ENCODE data around the gene PHB1.
"Not testable (repeated sequence)": the region's sequence is repeated elsewhere in the genome, so short reads cannot be mapped to it uniquely, and the experiment has no call there.

The PHB1 gene

DNA sequence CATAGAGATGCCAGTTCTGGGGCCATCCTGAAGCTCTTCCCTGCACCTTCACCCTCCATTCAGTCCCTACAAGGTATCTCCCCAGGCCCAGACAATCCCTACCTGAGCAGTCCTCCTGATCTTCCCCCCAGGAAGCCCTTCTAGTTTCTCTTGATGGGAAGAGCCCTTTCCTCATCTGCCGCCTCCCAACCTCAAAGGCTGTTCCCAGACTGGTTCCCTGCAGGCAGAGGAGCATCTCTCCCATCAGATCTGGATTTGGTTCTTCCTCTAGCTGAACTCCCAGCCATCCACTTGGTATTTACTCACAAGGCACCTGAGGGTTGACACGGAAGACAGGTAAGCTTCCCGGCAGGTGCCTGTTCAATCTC, 24.6 kb upstream of the PHB1 start:
- no peak for DNase-seq

GRCh38 chr17:49438436-49439278, 24.0 kb upstream of the PHB1 start:
- DNase-seq: peak in 1 of 2 experiments; percentile 20

DNA sequence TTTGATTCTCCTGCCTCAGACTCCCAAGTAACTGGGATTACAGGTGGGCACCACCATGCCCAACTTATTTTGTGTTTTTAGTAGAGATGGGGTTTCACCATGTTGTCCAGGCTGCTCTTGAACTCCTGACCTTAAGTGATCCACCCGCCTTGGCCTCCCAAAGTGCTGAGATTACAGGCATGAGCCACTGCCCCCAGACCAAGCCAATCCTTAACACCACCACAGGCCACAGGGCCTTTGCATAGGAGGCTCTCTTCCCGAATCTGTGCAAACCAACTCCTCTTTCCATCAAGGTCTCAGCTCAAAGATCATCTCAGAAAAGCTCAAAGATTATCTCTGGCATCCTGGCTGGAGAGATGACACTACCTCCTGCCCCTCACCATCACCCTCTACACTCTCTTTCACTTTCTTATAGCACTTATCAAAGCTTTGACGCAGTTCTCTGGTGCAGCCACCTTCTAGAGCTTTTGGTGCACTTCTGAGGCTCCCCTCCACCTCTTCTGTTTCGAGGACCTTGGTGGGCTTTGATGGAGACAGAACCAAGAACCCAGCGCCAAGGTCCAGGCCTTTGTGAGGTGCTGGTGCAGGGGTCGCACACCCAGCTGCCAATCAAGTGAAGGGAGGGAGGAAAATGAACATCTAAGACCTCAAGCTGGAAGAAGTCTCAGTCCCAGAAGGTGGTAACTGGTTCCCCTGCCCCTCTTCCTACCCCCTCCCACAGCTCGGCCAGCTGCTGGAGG, 23.2 kb upstream of the PHB1 start:
- DNase-seq: no peak

- no peak for DNase-seq
Measured at GRCh38 chr17:49436174-49436573, 21.5 kb upstream of the PHB1 start.

GRCh38 chr17:49435671-49436029, 21.0 kb upstream of the PHB1 start:
- DNase-seq: no peak

- peak; percentile 42 to 75 for DNase-seq
Measured at GRCh38 chr17:49434821-49435670, 20.4 kb upstream of the PHB1 start.

DNA sequence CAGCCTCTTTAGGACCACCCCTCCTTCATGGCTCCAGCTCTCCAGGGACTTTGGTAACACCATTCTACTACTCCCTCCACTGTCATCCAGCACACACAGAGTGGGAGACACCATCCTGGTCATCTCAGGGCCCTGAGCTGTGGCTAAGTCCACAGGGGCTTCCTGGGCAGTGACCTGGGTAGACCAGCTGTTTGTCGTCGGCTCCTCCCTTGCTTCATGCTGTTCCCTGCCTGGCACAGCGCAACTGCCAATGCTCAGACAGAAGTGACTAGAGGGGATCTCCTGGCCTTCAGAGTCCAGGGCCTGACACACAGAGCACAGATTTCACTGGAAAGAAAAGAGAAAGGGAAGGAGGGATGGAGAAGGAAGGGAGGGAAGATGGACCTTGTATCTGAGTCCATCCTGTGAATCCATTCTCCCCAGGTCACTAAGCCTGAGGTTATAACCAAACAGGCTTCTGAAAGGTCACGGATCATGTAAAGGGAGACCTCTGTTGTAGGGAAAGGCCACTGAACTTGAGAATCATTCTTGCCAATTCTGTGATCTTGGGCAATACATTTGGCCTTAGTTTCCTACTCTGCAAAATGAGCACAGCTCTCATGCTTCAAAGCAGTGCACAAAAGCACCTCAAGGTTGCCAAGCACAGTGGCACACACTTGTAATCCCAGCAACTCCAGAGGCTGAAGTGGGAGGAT, 18.5 kb upstream of the PHB1 start:
- no peak for DNase-seq

DNA sequence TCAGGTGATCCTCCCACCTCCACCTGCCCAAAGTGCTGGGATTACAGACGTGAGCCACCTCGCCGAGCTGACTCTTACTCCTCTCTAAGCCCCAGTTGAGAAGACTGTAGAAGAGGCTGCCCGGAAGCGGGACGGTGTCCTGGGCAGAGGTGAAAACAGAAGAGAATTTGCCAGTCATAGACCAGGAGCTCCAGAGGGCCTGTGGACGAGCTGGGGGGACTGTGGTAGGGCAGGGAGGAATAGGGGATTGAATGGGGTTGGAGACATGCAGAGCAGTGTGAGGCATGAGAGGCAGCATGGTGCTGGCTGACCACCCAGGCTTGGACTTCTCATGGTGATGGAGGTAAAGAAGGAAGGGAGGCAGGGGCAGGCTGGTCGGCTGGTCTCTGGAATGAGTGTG, 17.1 kb upstream of the PHB1 start:
- DNase-seq: no peak

- no peak for DNase-seq
Measured at GRCh38 chr17:49425004-49425286, 10.3 kb upstream of the PHB1 start.

GRCh38 chr17:49424276-49425003, 9.8 kb upstream of the PHB1 start:
- DNase-seq: not testable (repeated sequence)

DNA sequence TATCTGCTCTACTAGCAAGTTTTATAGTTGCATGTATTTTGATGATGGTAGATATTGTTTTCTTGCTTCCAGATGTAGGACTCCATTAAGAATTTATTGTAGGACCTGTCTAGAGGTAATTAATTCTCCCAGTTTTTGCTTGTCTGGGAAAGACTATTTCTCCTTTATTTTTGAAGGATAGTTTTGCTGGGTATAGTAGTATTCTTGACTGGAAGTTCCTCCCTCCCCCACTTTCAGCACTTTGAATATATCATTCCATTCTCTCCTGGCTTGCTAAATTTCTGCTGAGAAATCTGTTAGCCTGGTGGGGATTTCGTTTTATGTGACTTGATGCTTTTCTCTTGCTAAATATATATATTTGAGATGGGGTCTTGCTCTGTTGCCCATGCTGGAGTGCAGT, 8.0 kb upstream of the PHB1 start:
- DNase-seq: no peak

DNA sequence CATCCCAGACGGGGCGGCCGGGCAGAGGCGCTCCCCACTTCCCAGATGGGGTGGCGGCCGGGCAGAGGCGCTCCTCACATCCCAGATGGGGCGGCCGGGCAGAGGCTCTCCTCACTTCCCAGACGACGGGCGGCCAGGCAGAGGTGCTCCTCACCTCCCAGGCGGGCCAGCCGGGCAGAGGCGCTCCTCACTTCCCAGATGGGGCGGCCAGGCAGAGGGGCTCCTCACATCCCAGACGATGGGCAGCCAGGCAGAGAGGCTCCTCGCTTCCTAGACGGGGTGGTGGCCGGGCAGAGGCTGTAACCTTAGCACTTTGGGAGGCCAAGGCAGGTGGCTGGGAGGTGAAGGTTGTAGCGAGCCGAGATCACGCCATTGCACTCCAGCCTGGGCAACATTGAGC, 5.1 kb upstream of the PHB1 start:
- DNase-seq: not testable (repeated sequence)

GRCh38 chr17:49418754-49419740, 4.4 kb upstream of the PHB1 start:
- peak; percentile 39 to 79 for DNase-seq

- DNase-seq: no peak
Measured at GRCh38 chr17:49414271-49414621, 436 bp downstream of the PHB1 start.

DNA sequence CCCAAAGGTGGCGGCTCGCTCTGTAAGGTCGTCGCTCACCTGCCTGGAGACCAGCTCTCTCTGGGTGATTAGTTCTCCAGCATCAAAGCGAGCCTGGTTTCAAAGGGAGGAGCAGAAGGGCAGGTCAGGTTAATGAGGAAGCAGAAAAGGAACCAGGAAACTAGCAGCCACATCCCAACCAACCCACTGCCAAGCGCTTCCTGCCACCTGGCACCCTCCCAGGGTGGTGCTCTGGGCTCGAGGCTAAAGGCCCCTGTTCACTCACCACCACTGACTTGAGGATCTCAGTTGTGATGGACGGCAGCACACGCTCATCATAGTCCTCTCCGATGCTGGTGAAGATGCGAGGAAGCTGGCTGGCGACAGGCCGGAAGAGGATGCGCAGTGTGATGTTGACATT, 5.6 kb downstream of the PHB1 start:
- no peak for DNase-seq

- peak; percentile 76 to 91 for DNase-seq
Measured at GRCh38 chr17:49407981-49408501, 6.6 kb downstream of the PHB1 start.

- peak in 1 of 2 experiments; percentile 23 for DNase-seq
Measured at GRCh38 chr17:49407086-49407485, 7.6 kb downstream of the PHB1 start.

- peak in 1 of 2 experiments; percentile 57 for DNase-seq
Measured at GRCh38 chr17:49406421-49407061, 8.1 kb downstream of the PHB1 start.

DNA sequence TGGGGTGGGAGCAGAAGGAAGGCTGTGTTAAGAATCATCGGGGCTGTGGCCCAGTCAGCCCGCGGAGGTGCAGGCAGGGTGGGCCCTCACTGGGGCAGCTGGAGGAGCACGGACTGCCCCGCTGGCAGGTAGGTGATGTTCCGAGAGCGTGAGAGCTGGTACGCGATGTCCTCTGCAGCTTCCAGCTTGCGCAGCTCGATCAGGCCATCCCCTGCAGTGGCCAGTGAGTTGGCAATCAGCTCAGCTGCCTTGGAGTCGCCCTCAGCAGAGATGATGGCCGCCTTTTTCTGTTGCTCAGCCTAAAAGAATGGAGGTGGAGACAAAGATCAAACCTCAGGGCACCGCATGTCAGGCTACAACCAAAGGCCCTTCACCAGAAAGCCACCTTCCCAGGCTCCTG, 9.8 kb downstream of the PHB1 start:
- DNase-seq: no peak

- no peak for DNase-seq
Measured at GRCh38 chr17:49404361-49404760, 10.3 kb downstream of the PHB1 start.
